Prostate gland (tissue), 2 donors: ENCODE results near the gene SIGLEC5. TPM values are rescaled to one million over a fixed set of nuclear protein-coding genes. Genes with fewer than 3 reads are reported as not detected.
"Not testable (repeated sequence)": the region's sequence is repeated elsewhere in the genome, so short reads cannot be mapped to it uniquely, and the experiment has no call there.

Source experiments
- DNase-seq: peaks from one replicate; pipeline ENCODE4 v3.0.0-alpha.2; 2019; ENCODE audit warnings: low spot score
- H3K27ac ChIP-seq, 2 donors: fragments of 200-600 bp; sonication (generic); 2 replicates each; pipeline ENCODE4 v1.5.1; 2017 to 2019
- H3K27me3 ChIP-seq: fragments of 200-600 bp; sonication (generic); replicated peaks from 2 replicates; pipeline ENCODE4 v1.5.1; 2019; ENCODE audit not compliant: insufficient read depth
- H3K36me3 ChIP-seq, 2 donors: fragments of 200-600 bp; sonication (generic); 1 replicate in 1 of 2; 2 replicates in 1 of 2; pipeline versions ENCODE4 v1.5.1 to v1.8.1; 2017 to 2019
- H3K4me1 ChIP-seq: fragments of 200-600 bp; sonication (generic); replicated peaks from 2 replicates; pipeline ENCODE4 v1.5.1; 2019
- H3K4me3 ChIP-seq, 2 donors: fragments of 200-600 bp; sonication (generic); 2 replicates each; pipeline ENCODE4 v1.5.1; 2017 to 2019
- H3K9me3 ChIP-seq: fragments of 200-600 bp; sonication (generic); 2 replicates; pipeline ENCODE4 v1.5.1; 2017
- CTCF ChIP-seq, 4 experiments: fragments of 200-600 bp in 2 of 4; fragments of 450-650 bp in 2 of 4; sonication (generic) in 2 of 4; IDR thresholded peaks; 1 replicate in 3 of 4; 2 replicates in 1 of 4; pipeline ENCODE4 v1.5.1; 2016 to 2019; ENCODE audit warnings: antibody characterized with exemption in 4 of 4, mild to moderate bottlenecking in 2 of 4, moderate library complexity in 2 of 4
- POLR2A ChIP-seq: fragments of 450-650 bp; IDR thresholded peaks from one replicate; pipeline ENCODE4 v1.6.1; 2016; ENCODE audit warnings: antibody characterized with exemption, mild to moderate bottlenecking
- POLR2AphosphoS5 ChIP-seq: sonication (generic); formaldehyde crosslinking; IDR thresholded peaks from one replicate; pipeline ENCODE4 v1.6.1; 2017; ENCODE audit warnings: antibody characterized with exemption
- WGBS: methylation state at CpG from one replicate; pipeline ENCODE4 v1.1.5; 2018; 5-methylcytosine and 5-hydroxymethylcytosine counted together
- intact Hi-C: fragments of 100-400 bp; cut with DNase I; formaldehyde crosslinking; loops from one replicate; pipeline ENCODE4 v1.14.2; 2022
- total RNA-seq, 2 donors: library from RNA; depleted of rRNA; stranded (reverse); fragments of >200 nt; gene quantifications; one replicate each; pipeline ENCODE4 v1.1.0, GENCODE V29; 2016

The SIGLEC5 gene
- not detected for total RNA-seq

- DNase-seq, H3K4me1 ChIP-seq, H3K27me3 ChIP-seq, H3K36me3 ChIP-seq, intact Hi-C loops, H3K27ac ChIP-seq, H3K9me3 ChIP-seq, H3K4me3 ChIP-seq: not testable (repeated sequence)
- WGBS, result 68% methylated on average over 6 of the region's 13 CpGs
These were observed at the start of gene SIGLEC5 for GRCh38 chr19:51630315-51630714. TSS of gene SIGLEC5 (minus strand) at chr19:51630401. CDS start at chr19:51630335, 66 bp downstream.

- TF ChIP-seq POLR2AphosphoS5, result no peak
- TF ChIP-seq POLR2A, result no peak
- no peak for TF ChIP-seq CTCF (IDR thresholded peaks at IDR 0.05)
- no peaks in the 10 kb centered on the region for H3K36me3 ChIP-seq
- no peak for DNase-seq
- H3K9me3 ChIP-seq, result no peaks in the 10 kb centered on the region
- no peaks in the 10 kb centered on the region for H3K27me3 ChIP-seq
- 74% methylated on average over 11 of the region's 11 CpGs for WGBS
- H3K27ac ChIP-seq, result no peak overlapping the region
- no peaks in the 10 kb centered on the region for H3K4me1 ChIP-seq
- H3K4me3 ChIP-seq, result no peak overlapping the region
- intact Hi-C loops, result no loop called here
These were observed 46.4 kb upstream of the SIGLEC5 start for GRCh38 chr19:51676566-51677083.

GRCh38 chr19:51675911-51676565 is 45.8 kb upstream of the SIGLEC5 start:
- DNase-seq, H3K36me3 ChIP-seq, H3K4me3 ChIP-seq, intact Hi-C loops, H3K27me3 ChIP-seq, H3K9me3 ChIP-seq, H3K4me1 ChIP-seq, H3K27ac ChIP-seq: not testable (repeated sequence)
- 57% methylated on average over 7 of the region's 7 CpGs for WGBS

GRCh38 chr19:51668216-51668615 is 38.0 kb upstream of the SIGLEC5 start:
- Histone ChIP-seq H3K27me3 (no peaks in the 10 kb centered on the region), H3K27ac (no peak overlapping the region), H3K4me3 (no peak overlapping the region), H3K9me3 (no peaks in the 10 kb centered on the region), H3K4me1 (no peaks in the 10 kb centered on the region), H3K36me3 (no peaks in the 10 kb centered on the region)
- TF ChIP-seq POLR2AphosphoS5, result no peak
- no peak for TF ChIP-seq CTCF (IDR thresholded peaks at IDR 0.05)
- no peak for TF ChIP-seq POLR2A
- DNase-seq, result no peak
- intact Hi-C loops, result loop anchor here (10.0 kb wide), 1 partner anchor 107 kb away; no protein-coding TSS in a partner anchor
- 90% methylated on average over 3 of the region's 3 CpGs for WGBS

- 44% methylated on average over 3 of the region's 3 CpGs for WGBS
- no peaks in the 10 kb centered on the region for H3K4me1 ChIP-seq
- DNase-seq, result no peak
These were observed 34.8 kb upstream of the SIGLEC5 start for GRCh38 chr19:51664997-51665396.

More at GRCh38 chr19:51664997-51665396, 34.8 kb upstream of the SIGLEC5 start:
- H3K4me3 ChIP-seq, result no peak overlapping the region
- intact Hi-C loops, result loop anchor here (10.0 kb wide), 1 partner anchor 110 kb away; no protein-coding TSS in a partner anchor
- no peak overlapping the region for H3K27ac ChIP-seq
- TF ChIP-seq CTCF (IDR thresholded peaks at IDR 0.05), result no peak
- no peak for TF ChIP-seq POLR2A
- TF ChIP-seq POLR2AphosphoS5, result no peak
- no peaks in the 10 kb centered on the region for H3K9me3 ChIP-seq
- no peaks in the 10 kb centered on the region for H3K27me3 ChIP-seq
- no peaks in the 10 kb centered on the region for H3K36me3 ChIP-seq
